GM20431 (cell line): ENCODE data around the gene ZBTB20.

Source experiments
- in situ Hi-C: fragments of 300-500 bp; cut with MseI, MboI; formaldehyde crosslinking; loops from one replicate; pipeline ENCODE4 v1.15.0; 2020; ENCODE audit warnings: low sequenced_read_pairs; ENCODE audit not compliant: unreplicated experiment

Gene ZBTB20

GRCh38 chr3:115095236-115095635 lies 51.9 kb downstream of the ZBTB20 start:
- in situ Hi-C loops: loop anchor here (25.0 kb wide), 1 partner anchor 592 kb away; no protein-coding TSS in a partner anchor

- in situ Hi-C loops: loop anchor here (25.0 kb wide), 1 partner anchor 595 kb away; no protein-coding TSS in a partner anchor
Measured at GRCh38 chr3:115092220-115092791, 54.8 kb downstream of the ZBTB20 start.

DNA sequence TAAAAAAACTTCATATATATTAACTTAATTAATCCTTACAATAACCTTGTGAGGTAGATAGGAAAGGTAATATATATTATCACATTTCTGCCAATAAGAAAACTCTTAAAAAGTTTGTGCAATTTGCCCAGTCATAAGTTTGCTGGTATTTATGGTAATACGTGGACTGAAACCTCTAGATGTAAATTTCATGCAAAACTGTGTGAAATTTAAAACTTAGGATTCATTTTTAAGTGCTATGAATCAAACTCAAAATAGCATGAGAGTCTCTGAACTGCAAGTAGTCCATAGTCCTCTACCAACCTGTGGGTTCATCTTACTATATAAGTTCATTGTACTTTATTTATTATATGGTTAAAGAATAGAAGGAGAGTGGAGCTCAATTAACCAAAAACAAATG lies 56.4 kb downstream of the ZBTB20 start:
- in situ Hi-C loops: loop anchor here (25.0 kb wide), 1 partner anchor 597 kb away; no protein-coding TSS in a partner anchor

DNA sequence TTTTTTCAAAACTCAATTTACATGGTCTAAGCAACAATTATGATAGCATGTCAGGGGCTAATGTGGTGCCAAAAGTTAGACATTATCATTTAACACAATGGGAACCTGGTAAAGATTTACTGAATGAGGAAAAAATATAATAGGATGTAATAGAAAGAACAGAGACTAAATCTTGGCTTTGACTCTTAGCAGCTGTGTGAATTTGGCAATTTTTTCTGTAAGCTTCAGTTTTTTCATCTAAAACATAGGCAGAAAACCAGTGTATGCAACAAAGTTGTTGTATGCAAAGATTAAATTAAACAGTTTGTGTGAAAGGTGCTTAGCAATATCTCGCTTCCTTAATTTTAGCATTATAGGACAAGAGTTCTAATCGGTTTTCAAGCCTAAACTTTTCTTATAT lies 57.6 kb downstream of the ZBTB20 start:
- in situ Hi-C loops: loop anchor here (25.0 kb wide), 1 partner anchor 598 kb away; no protein-coding TSS in a partner anchor

GRCh38 chr3:115087512-115087911 lies 59.6 kb downstream of the ZBTB20 start:
- in situ Hi-C loops: loop anchor here (25.0 kb wide), 1 partner anchor 600 kb away; no protein-coding TSS in a partner anchor

- in situ Hi-C loops: loop anchor here (25.0 kb wide), 1 partner anchor 601 kb away; no protein-coding TSS in a partner anchor
Measured at GRCh38 chr3:115086344-115086743, 60.7 kb downstream of the ZBTB20 start.

- in situ Hi-C loops: loop anchor here (25.0 kb wide), 1 partner anchor 602 kb away; no protein-coding TSS in a partner anchor
Measured at GRCh38 chr3:115085197-115085865, 61.8 kb downstream of the ZBTB20 start.

DNA sequence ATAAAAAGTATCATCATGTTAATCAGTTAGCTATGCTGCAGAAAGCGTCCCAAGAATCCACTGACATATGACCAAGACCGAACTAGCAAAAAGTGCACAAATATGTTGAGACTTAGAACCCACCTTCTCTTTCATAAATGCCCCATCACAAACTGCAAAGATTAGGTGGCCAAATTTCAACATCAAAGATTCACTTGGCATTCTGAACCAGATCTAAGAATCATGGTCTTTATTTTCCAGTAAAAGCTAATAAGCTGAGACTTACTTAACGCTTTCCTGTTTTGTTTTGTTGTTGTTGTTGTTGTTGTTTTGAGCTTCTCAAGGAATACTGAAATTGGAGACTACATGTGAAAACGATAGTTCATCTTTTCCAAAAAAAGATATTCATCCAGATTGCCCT lies 62.4 kb downstream of the ZBTB20 start:
- in situ Hi-C loops: loop anchor here (25.0 kb wide), 1 partner anchor 603 kb away; no protein-coding TSS in a partner anchor

- in situ Hi-C loops: loop anchor here (25.0 kb wide), 1 partner anchor 605 kb away; no protein-coding TSS in a partner anchor
Measured at GRCh38 chr3:115082260-115082659, 64.8 kb downstream of the ZBTB20 start.

DNA sequence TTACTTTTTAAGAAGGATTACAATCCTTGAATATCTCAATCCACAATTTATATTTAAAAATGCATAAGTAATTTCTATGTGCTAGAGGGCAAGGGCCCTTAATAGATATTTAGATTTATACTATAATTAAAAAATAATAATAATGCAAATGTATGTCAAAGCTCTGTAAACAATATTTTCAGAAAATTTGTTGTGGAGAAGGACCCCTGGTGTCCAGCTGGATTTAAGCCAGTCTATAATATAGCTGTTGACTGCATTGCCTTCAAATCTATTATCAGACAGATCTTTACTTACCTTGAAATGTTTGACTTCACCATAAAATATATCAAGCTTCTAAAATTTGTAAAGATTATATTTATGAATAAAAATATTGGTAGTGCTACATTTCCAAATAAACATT lies 65.6 kb downstream of the ZBTB20 start:
- in situ Hi-C loops: loop anchor here (25.0 kb wide), 1 partner anchor 606 kb away; no protein-coding TSS in a partner anchor

GRCh38 chr3:115077501-115078250 lies 69.4 kb downstream of the ZBTB20 start:
- in situ Hi-C loops: loop anchor here (25.0 kb wide), 1 partner anchor 610 kb away; no protein-coding TSS in a partner anchor

- in situ Hi-C loops: no loop called here
Measured at GRCh38 chr3:115074502-115074901, 72.6 kb downstream of the ZBTB20 start.

- in situ Hi-C loops: no loop called here
Measured at GRCh38 chr3:115072265-115073021, 74.6 kb downstream of the ZBTB20 start.

DNA sequence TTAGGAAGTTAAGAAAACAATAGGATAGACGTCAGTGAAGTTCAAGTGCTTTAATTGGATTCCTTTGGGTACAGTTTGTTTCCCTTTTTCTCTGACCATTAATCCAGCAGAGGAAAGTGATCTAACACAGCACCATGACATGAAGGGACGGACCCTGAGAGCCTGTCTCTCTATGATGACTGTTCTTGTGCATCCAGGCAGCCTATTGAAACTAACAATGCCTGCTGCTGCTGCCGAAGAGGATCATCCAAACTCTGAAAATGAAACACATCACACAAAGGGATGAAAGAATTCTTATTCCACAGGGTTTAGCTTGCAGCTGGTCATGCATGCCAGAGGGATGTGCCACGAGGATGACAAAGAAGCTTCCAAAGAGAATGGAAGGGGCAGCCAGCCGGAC lies 75.5 kb downstream of the ZBTB20 start:
- in situ Hi-C loops: no loop called here

DNA sequence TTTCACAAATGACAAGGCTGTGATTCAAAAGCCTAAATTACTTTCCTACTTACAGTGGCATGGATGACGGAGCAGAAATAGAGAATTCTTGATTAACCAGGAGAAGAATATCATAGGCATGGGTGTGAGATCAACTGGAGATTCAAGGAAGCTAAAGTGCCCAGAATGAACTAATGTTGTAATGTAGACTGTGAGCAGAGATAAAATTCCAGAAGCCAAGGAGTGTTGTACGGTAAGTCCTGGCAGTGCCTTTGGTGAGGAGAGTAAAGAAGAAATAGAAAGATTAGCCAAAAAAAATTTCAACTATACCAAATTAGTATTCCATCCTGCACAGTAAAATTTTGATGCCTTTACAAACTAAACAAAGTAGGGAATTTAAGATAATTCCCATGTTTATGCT lies 75.9 kb downstream of the ZBTB20 start:
- in situ Hi-C loops: no loop called here

- in situ Hi-C loops: no loop called here
Measured at GRCh38 chr3:115068799-115069198, 78.3 kb downstream of the ZBTB20 start.

DNA sequence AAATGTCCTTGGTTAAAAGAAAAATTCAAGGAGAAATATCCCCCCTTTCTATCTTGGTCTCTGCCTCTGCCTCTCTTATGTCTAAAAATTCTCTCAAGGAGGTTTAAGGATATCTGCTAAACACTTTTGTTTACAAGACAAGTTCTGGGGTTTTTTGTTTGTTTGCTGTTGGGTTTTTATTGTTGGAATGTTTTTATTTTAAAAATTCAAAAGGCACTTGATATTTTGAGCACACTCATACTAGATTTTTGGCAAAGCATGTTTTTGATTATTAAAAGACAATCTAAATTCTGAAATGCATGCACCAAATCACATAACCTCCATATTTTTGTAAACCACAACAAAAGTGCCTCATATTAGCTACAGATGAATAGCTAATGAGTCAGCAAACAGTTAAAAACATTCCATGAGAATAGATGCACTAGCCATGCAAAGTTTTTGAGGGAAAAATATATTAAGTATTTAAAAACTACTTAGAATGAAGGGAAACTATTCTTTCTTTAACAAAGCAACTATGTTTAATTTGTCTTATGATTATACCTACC lies 84.6 kb downstream of the ZBTB20 start:
- in situ Hi-C loops: no loop called here

GRCh38 chr3:115062009-115062408 lies 85.1 kb downstream of the ZBTB20 start:
- in situ Hi-C loops: no loop called here

DNA sequence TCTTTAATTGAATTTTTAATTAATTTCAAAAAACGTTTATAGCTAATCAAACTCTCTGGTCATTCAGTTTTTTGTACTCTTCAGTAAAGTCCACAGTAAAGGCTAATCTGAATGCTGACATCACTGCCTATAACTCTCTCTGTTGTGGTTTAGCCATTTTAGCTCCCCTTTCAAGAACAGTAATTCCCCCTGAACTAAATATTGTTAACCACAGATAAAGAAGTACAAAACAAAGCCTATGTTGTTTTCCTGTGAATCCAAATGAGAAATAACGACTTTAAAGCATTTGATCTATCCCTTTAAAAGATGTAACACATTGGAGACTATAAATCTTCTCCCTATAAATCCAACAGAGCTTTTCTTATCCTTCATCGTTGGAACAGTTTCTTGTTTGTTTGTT lies 94.2 kb downstream of the ZBTB20 start:
- in situ Hi-C loops: no loop called here

DNA sequence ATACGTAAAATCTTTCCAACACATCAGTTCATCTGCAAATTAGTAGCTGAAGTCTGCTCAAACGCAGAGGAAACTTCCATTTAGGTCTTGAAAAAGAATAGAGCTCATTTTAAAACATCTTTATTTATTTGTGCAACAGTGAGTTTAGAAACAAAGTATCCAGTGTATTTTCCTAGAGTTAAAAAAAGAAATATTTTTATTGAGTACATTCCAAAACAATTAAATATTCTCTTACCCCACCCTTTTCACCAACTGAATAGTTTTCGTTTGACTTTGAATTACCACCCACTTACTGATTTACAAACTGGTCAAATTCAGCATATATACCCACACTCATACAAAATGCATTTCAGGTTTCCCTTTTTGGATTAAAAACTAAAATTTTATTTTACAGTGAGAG lies 104.7 kb downstream of the ZBTB20 start:
- in situ Hi-C loops: no loop called here
